Activated CD4-positive, alpha-beta T cell treated with anti-CD3 and anti-CD28 coated beads, Interleukin-2, amount 10 ng/mL, durations not matched to agents 24 days and 14 days (primary cell): ENCODE results near the gene MEF2A. TPM values are rescaled to one million over a fixed set of nuclear protein-coding genes. Genes with fewer than 3 reads are reported as not detected.

ENCODE experiments used
- DNase-seq: peaks from one replicate; pipeline ENCODE4 v3.0.0; 2022
- H3K27ac Mint-ChIP-seq: one replicate; pipeline ENCODE4 v1.8.0; 2022; ENCODE audit warnings: mild to moderate bottlenecking, mixed read lengths
- H3K27me3 Mint-ChIP-seq: one replicate; pipeline ENCODE4 v1.8.0; 2022; ENCODE audit warnings: mixed read lengths
- H3K36me3 Mint-ChIP-seq: one replicate; pipeline ENCODE4 v1.8.0; 2022; ENCODE audit warnings: low read depth, mild to moderate bottlenecking, mixed read lengths
- H3K4me1 Mint-ChIP-seq: one replicate; pipeline ENCODE4 v1.8.0; 2021; ENCODE audit warnings: mixed read lengths
- H3K4me3 Mint-ChIP-seq: one replicate; pipeline ENCODE4 v1.8.0; 2022; ENCODE audit warnings: mild to moderate bottlenecking, moderate library complexity, mixed read lengths
- H3K9me3 Mint-ChIP-seq: one replicate; pipeline ENCODE4 v1.8.0; 2021; ENCODE audit warnings: mixed read lengths
- intact Hi-C: fragments of 100-400 bp; cut with micrococcal nuclease; formaldehyde crosslinking; loops from one replicate; pipeline ENCODE4 v1.15.1; 2023
- total RNA-seq: library from RNA; stranded (reverse); gene quantifications from 2 replicates; pipeline ENCODE4 v1.2.3, GENCODE V29; 2022

Gene MEF2A
- total RNA-seq, 1 donor from 2014 or later, result 25.3 TPM

GRCh38 chr15:99552111-99552510 lies 13.7 kb upstream of the MEF2A start:
- DNase-seq, result no peak
- H3K27me3 Mint-ChIP-seq, result peaks cover 2% of the 10 kb centered on the region
- H3K4me1 Mint-ChIP-seq, result peaks cover 5% of the 10 kb centered on the region
- no peak overlapping the region for H3K4me3 Mint-ChIP-seq
- H3K36me3 Mint-ChIP-seq, result no peaks in the 10 kb centered on the region
- intact Hi-C loops, result no loop called here
- no peak overlapping the region for H3K27ac Mint-ChIP-seq
- H3K9me3 Mint-ChIP-seq, result peaks cover 4% of the 10 kb centered on the region

GRCh38 chr15:99554880-99555488 lies 10.8 kb upstream of the MEF2A start:
- peaks cover 3% of the 10 kb centered on the region for H3K4me1 Mint-ChIP-seq
- H3K36me3 Mint-ChIP-seq, result no peaks in the 10 kb centered on the region
- no peak for DNase-seq
- H3K9me3 Mint-ChIP-seq, result peaks cover 3% of the 10 kb centered on the region
- intact Hi-C loops, result no loop called here
- H3K27me3 Mint-ChIP-seq, result peaks cover 9% of the 10 kb centered on the region
- H3K27ac Mint-ChIP-seq, result no peak overlapping the region
- H3K4me3 Mint-ChIP-seq, result no peak overlapping the region

GRCh38 chr15:99556011-99556410 lies 9.8 kb upstream of the MEF2A start:
- Mint-ChIP-seq H3K27me3 (peaks cover 16% of the 10 kb centered on the region), H3K27ac (no peak overlapping the region), H3K4me1 (no peaks in the 10 kb centered on the region), H3K4me3 (no peak overlapping the region), H3K9me3 (no peaks in the 10 kb centered on the region), H3K36me3 (no peaks in the 10 kb centered on the region)
- DNase-seq, result no peak
- intact Hi-C loops, result no loop called here

GRCh38 chr15:99556578-99556977 lies 9.2 kb upstream of the MEF2A start:
- intact Hi-C loops, result no loop called here
- Mint-ChIP-seq H3K9me3 (no peaks in the 10 kb centered on the region), H3K36me3 (no peaks in the 10 kb centered on the region), H3K4me3 (no peak overlapping the region), H3K27me3 (peaks cover 18% of the 10 kb centered on the region), H3K27ac (no peak overlapping the region), H3K4me1 (no peaks in the 10 kb centered on the region)
- DNase-seq, result no peak

GRCh38 chr15:99558084-99558483 lies 7.7 kb upstream of the MEF2A start:
- H3K4me1 Mint-ChIP-seq, result peaks cover 9% of the 10 kb centered on the region
- no peaks in the 10 kb centered on the region for H3K36me3 Mint-ChIP-seq
- no peak overlapping the region for H3K4me3 Mint-ChIP-seq
- no peaks in the 10 kb centered on the region for H3K9me3 Mint-ChIP-seq
- H3K27ac Mint-ChIP-seq, result no peak overlapping the region
- peaks cover 20% of the 10 kb centered on the region for H3K27me3 Mint-ChIP-seq
- intact Hi-C loops, result no loop called here
- DNase-seq, result no peak

- intact Hi-C loops, result no loop called here
- Mint-ChIP-seq H3K4me1 (peaks cover 9% of the 10 kb centered on the region), H3K4me3 (no peak overlapping the region), H3K27ac (no peak overlapping the region), H3K36me3 (no peaks in the 10 kb centered on the region), H3K9me3 (no peaks in the 10 kb centered on the region), H3K27me3 (peaks cover 20% of the 10 kb centered on the region)
- no peak for DNase-seq
Observed at GRCh38 chr15:99558571-99558970, 7.2 kb upstream of the MEF2A start.

GRCh38 chr15:99561476-99562230 lies 4.1 kb upstream of the MEF2A start:
- peaks cover 18% of the 10 kb centered on the region for H3K27me3 Mint-ChIP-seq
- DNase-seq, result no peak
- H3K9me3 Mint-ChIP-seq, result no peaks in the 10 kb centered on the region
- intact Hi-C loops, result no loop called here
- H3K4me3 Mint-ChIP-seq, result no peak overlapping the region
- H3K4me1 Mint-ChIP-seq, result peaks cover 16% of the 10 kb centered on the region
- H3K36me3 Mint-ChIP-seq, result peaks cover 3% of the 10 kb centered on the region
- no peak overlapping the region for H3K27ac Mint-ChIP-seq

- Mint-ChIP-seq H3K27me3 (peaks cover 18% of the 10 kb centered on the region), H3K4me3 (no peak overlapping the region), H3K27ac (no peak overlapping the region), H3K4me1 (peaks cover 20% of the 10 kb centered on the region), H3K9me3 (no peaks in the 10 kb centered on the region), H3K36me3 (peaks cover 3% of the 10 kb centered on the region)
- no peak for DNase-seq
- intact Hi-C loops, result no loop called here
Observed at GRCh38 chr15:99562238-99562637, 3.5 kb upstream of the MEF2A start.

GRCh38 chr15:99564221-99565048 lies 1.3 kb upstream of the MEF2A start:
- Mint-ChIP-seq H3K4me3 (peak overlapping the region; percentile 61), H3K27me3 (peaks cover 14% of the 10 kb centered on the region), H3K9me3 (no peaks in the 10 kb centered on the region), H3K27ac (peak overlapping the region; percentile 48), H3K4me1 (peaks cover 27% of the 10 kb centered on the region), H3K36me3 (peaks cover 3% of the 10 kb centered on the region)
- peak; percentile 61 for DNase-seq
- intact Hi-C loops, result loop anchor here (1.0 to 5.0 kb wide), 4 partner anchors 43 to 313 kb away; partner anchors contain the start of gene LRRC28

- H3K4me1 Mint-ChIP-seq, result peaks cover 27% of the 10 kb centered on the region
- H3K9me3 Mint-ChIP-seq, result no peaks in the 10 kb centered on the region
- peak overlapping the region; percentile 48 for H3K27ac Mint-ChIP-seq
- DNase-seq, result no peak
- H3K27me3 Mint-ChIP-seq, result peaks cover 11% of the 10 kb centered on the region
- intact Hi-C loops, result loop anchor here (1.0 to 5.0 kb wide), 4 partner anchors 42 to 314 kb away; partner anchors contain the start of gene LRRC28
- H3K36me3 Mint-ChIP-seq, result peaks cover 3% of the 10 kb centered on the region
- H3K4me3 Mint-ChIP-seq, result peak overlapping the region; percentile 61
Observed at GRCh38 chr15:99565049-99565298, 810 bp upstream of the MEF2A start.

- Mint-ChIP-seq H3K27me3 (peaks cover 2% of the 10 kb centered on the region), H3K9me3 (no peaks in the 10 kb centered on the region), H3K27ac (peak overlapping the region; percentile 90), H3K36me3 (peaks cover 3% of the 10 kb centered on the region), H3K4me3 (peak overlapping the region; percentile 97), H3K4me1 (peaks cover 27% of the 10 kb centered on the region)
- intact Hi-C loops, result loop anchor here (2.0 to 5.0 kb wide), 6 partner anchors 22 to 284 kb away; no protein-coding TSS in a partner anchor
- peak; percentile 79 for DNase-seq
Observed at GRCh38 chr15:99566157-99566897, 543 bp downstream of the MEF2A start.

GRCh38 chr15:99568625-99569352 lies 3.0 kb downstream of the MEF2A start:
- DNase-seq, result no peak
- intact Hi-C loops, result loop anchor here (5.0 kb wide), 2 partner anchors 39 to 286 kb away; no protein-coding TSS in a partner anchor
- Mint-ChIP-seq H3K36me3 (peaks cover 5% of the 10 kb centered on the region), H3K9me3 (no peaks in the 10 kb centered on the region), H3K27me3 (no peaks in the 10 kb centered on the region), H3K4me1 (peaks cover 18% of the 10 kb centered on the region), H3K4me3 (no peak overlapping the region), H3K27ac (no peak overlapping the region)

GRCh38 chr15:99571299-99571698 lies 5.5 kb downstream of the MEF2A start:
- Mint-ChIP-seq H3K9me3 (no peaks in the 10 kb centered on the region), H3K27ac (no peak overlapping the region)

More at GRCh38 chr15:99571299-99571698, 5.5 kb downstream of the MEF2A start:
- Mint-ChIP-seq H3K4me1 (peaks cover 19% of the 10 kb centered on the region), H3K36me3 (peaks cover 8% of the 10 kb centered on the region), H3K27me3 (no peaks in the 10 kb centered on the region), H3K4me3 (no peak overlapping the region)
- no peak for DNase-seq
- intact Hi-C loops, result no loop called here
